GM12892 (cell line): ENCODE results near the gene POLR2I.

ENCODE experiments used
- DNase-seq: peaks from one replicate; pipeline ENCODE4 v3.0.0; 2011; ENCODE audit not compliant: insufficient read length
- FAIRE-seq: peaks from 2 replicates; lab custom pipeline; 2011; peaks lifted over from hg19 to GRCh38; lab: Jason Lieb, UNC
- POLR2A ChIP-seq: IDR thresholded peaks from 2 replicates; pipeline ENCODE4 v1.6.1; 2011; ENCODE audit warnings: low read depth, low read length, control low read depth
- POLR2AphosphoS5 ChIP-seq: IDR thresholded peaks from 2 replicates; pipeline ENCODE4 v1.6.1; 2011; ENCODE audit warnings: low read depth, low read length, control low read depth
- TAF1 ChIP-seq: IDR thresholded peaks from 2 replicates; pipeline ENCODE4 v1.6.1; 2011; ENCODE audit warnings: low read depth, mild to moderate bottlenecking, control low read depth, low read length, borderline replicate concordance

POLR2I gene

GRCh38 chr19:36067681-36068080, 47.0 kb downstream of the POLR2I start:
- no peak for DNase-seq
- TF ChIP-seq TAF1, result no peak
- no peak for TF ChIP-seq POLR2AphosphoS5
- no peak for TF ChIP-seq POLR2A
- FAIRE-seq, result no peak

- TF ChIP-seq POLR2AphosphoS5 (no peak), POLR2A (no peak), TAF1 (no peak)
- FAIRE-seq, result no peak
Measured at GRCh38 chr19:36064826-36065225, 49.8 kb downstream of the POLR2I start.

More at GRCh38 chr19:36064826-36065225, 49.8 kb downstream of the POLR2I start:
- no peak for DNase-seq
